Glutamatergic neuron (in vitro differentiated cells): ENCODE data around the gene TCTN2. TPM values are rescaled to one million over a fixed set of nuclear protein-coding genes. Genes with fewer than 3 reads are reported as not detected.

Experiments used
- DNase-seq: peaks from one replicate; pipeline ENCODE4 v3.0.0; 2022
- H3K27ac Mint-ChIP-seq: one replicate; pipeline ENCODE4 v1.8.0; 2020; ENCODE audit warnings: mild to moderate bottlenecking, mixed read lengths, inconsistent platforms; ENCODE audit not compliant: unreplicated experiment
- H3K27me3 Mint-ChIP-seq: one replicate; pipeline ENCODE4 v1.8.0; 2020; ENCODE audit warnings: mild to moderate bottlenecking, moderate library complexity, mixed read lengths, inconsistent platforms; ENCODE audit not compliant: unreplicated experiment
- H3K36me3 Mint-ChIP-seq: one replicate; pipeline ENCODE4 v1.8.0; 2020; ENCODE audit warnings: mild to moderate bottlenecking, mixed read lengths, inconsistent platforms; ENCODE audit not compliant: unreplicated experiment
- H3K4me1 Mint-ChIP-seq: one replicate; pipeline ENCODE4 v1.8.0; 2020; ENCODE audit warnings: mild to moderate bottlenecking, low read depth, mixed read lengths, inconsistent platforms; ENCODE audit not compliant: unreplicated experiment
- H3K4me3 Mint-ChIP-seq: one replicate; pipeline ENCODE4 v1.8.0; 2020; ENCODE audit warnings: mild to moderate bottlenecking, mixed read lengths, inconsistent platforms; ENCODE audit not compliant: unreplicated experiment
- H3K9me3 Mint-ChIP-seq: one replicate; pipeline ENCODE4 v1.8.0; 2020; ENCODE audit warnings: mild to moderate bottlenecking, moderate library complexity, mixed read lengths, inconsistent platforms; ENCODE audit not compliant: unreplicated experiment
- total RNA-seq: library from RNA; stranded (reverse); fragmentation: NEBNext Ultra II Directional; extraction: Animal tissue kit (Norgen Biotek cat#: 25700); gene quantifications from one replicate; pipeline ENCODE4 v1.2.1, GENCODE V29; 2021; ENCODE audit not compliant: unreplicated experiment
- TF ChIP-seq, protein P1 (sequence below): fragments of 200-600 bp; sonication (generic); IDR thresholded peaks from one replicate; pipeline ENCODE4 v1.5.0; 2021; ENCODE audit not compliant: partially characterized antibody, unreplicated experiment

Gene TCTN2
- total RNA-seq, 1 donor from 2014 or later, result 5.7 TPM

- no peaks in the 10 kb centered on the region for H3K9me3 Mint-ChIP-seq
- no peak overlapping the region for H3K27ac Mint-ChIP-seq
- no peak for DNase-seq
- H3K36me3 Mint-ChIP-seq, result no peaks in the 10 kb centered on the region
- no peaks in the 10 kb centered on the region for H3K27me3 Mint-ChIP-seq
- no peaks in the 10 kb centered on the region for H3K4me1 Mint-ChIP-seq
- no peak overlapping the region for H3K4me3 Mint-ChIP-seq
- TF ChIP-seq, protein P1, sequence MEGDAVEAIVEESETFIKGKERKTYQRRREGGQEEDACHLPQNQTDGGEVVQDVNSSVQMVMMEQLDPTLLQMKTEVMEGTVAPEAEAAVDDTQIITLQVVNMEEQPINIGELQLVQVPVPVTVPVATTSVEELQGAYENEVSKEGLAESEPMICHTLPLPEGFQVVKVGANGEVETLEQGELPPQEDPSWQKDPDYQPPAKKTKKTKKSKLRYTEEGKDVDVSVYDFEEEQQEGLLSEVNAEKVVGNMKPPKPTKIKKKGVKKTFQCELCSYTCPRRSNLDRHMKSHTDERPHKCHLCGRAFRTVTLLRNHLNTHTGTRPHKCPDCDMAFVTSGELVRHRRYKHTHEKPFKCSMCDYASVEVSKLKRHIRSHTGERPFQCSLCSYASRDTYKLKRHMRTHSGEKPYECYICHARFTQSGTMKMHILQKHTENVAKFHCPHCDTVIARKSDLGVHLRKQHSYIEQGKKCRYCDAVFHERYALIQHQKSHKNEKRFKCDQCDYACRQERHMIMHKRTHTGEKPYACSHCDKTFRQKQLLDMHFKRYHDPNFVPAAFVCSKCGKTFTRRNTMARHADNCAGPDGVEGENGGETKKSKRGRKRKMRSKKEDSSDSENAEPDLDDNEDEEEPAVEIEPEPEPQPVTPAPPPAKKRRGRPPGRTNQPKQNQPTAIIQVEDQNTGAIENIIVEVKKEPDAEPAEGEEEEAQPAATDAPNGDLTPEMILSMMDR, result no peak
Observed at GRCh38 chr12:123750159-123750656, 79.3 kb downstream of the TCTN2 start.

DNA sequence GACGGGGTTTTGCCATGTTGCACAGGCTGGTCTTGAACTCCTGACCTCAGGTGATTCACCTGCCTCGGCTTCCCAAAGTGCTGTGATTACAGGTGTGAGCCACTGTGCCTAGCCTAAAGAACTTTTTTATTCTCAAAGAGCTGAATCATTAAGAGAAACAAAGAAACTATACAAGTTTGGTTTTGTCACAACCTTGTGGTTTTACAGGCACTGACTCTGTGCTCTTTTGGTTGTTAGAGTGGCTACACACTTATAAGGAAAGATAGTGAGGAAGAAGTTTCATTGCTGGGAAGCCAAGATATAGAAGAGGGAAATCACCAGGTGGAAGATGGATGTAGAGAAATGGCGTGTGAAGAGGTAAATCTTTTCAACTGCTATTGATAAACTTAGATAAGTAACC lies 81.1 kb downstream of the TCTN2 start:
- Mint-ChIP-seq H3K27me3 (no peaks in the 10 kb centered on the region), H3K36me3 (no peaks in the 10 kb centered on the region), H3K27ac (no peak overlapping the region)

GRCh38 chr12:123754041-123754772 lies 83.3 kb downstream of the TCTN2 start:
- TF ChIP-seq, protein P1, result no peak
- Mint-ChIP-seq H3K27ac (no peak overlapping the region), H3K36me3 (no peaks in the 10 kb centered on the region), H3K27me3 (no peaks in the 10 kb centered on the region), H3K4me1 (no peaks in the 10 kb centered on the region), H3K4me3 (no peak overlapping the region), H3K9me3 (no peaks in the 10 kb centered on the region)
- DNase-seq, result no peak

More for the DNA sequence above, 81.1 kb downstream of the TCTN2 start:
- TF ChIP-seq, protein P1, result no peak
- Mint-ChIP-seq H3K4me3 (no peak overlapping the region), H3K4me1 (no peaks in the 10 kb centered on the region), H3K9me3 (no peaks in the 10 kb centered on the region)
- DNase-seq, result no peak

DNA sequence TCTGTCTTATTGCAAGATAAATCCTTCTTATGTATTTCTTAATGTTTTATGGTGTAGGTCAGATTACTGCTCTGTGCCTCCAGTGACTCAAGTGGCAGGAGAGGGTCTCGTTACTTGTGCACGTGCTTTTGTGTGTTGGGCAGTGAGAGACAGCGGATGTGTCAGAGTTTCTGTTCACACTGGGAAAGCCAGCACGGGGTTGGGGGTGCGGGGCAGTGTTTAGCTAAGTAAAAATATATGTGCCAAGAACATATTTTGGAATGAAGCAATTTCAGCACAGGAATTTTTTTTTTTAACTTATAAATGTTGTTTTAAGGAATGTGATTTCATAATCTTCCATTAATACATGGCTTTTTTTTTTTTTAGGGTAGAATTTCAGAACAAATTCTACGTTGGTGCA lies 86.6 kb downstream of the TCTN2 start:
- no peak for DNase-seq
- no peak overlapping the region for H3K4me3 Mint-ChIP-seq
- H3K27ac Mint-ChIP-seq, result no peak overlapping the region
- H3K4me1 Mint-ChIP-seq, result no peaks in the 10 kb centered on the region
- peaks cover 2% of the 10 kb centered on the region for H3K9me3 Mint-ChIP-seq
- no peaks in the 10 kb centered on the region for H3K36me3 Mint-ChIP-seq
- TF ChIP-seq, protein P1, result no peak
- H3K27me3 Mint-ChIP-seq, result no peaks in the 10 kb centered on the region

Other genes starting within 250 kb of the TCTN2 start
- 0.10 TPM for gene RILPL2, start 234.4 kb upstream of the TCTN2 start, total RNA-seq
- 33.1 TPM for gene SNRNP35, start 213.0 kb upstream of the TCTN2 start, total RNA-seq
- 6.2 TPM for gene RILPL1, start 137.4 kb upstream of the TCTN2 start, total RNA-seq
- 136 TPM for gene TMED2, start 86.6 kb upstream of the TCTN2 start, total RNA-seq
- 25.2 TPM for gene DDX55, start 69.0 kb upstream of the TCTN2 start, total RNA-seq
- 45.8 TPM for gene EIF2B1, start 37.4 kb upstream of the TCTN2 start, total RNA-seq
- gene GTF2H3, start 37.3 kb upstream of the TCTN2 start, total RNA-seq, result 23.0 TPM
- 38.6 TPM for gene ATP6V0A2, start 41.2 kb downstream of the TCTN2 start, total RNA-seq
- 0.66 TPM for gene DNAH10, start 91.2 kb downstream of the TCTN2 start, total RNA-seq